ENCODE results near the gene DAB2.

Gene DAB2

GRCh38 chr5:39451276-39451941 lies 26.6 kb upstream of the DAB2 start:
- no peak for TF ChIP-seq CTCF (IDR thresholded peaks at IDR 0.05; ENCODE audit: low read depth, low read length, missing control alignments)
- Histone ChIP-seq H3K4me3 (ENCODE audit: low read depth, low read length) (no peak overlapping the region), H3K36me3 (replicated peaks) (no peaks in the 10 kb centered on the region), H3K27ac (no peak overlapping the region), H3K27me3 (replicated peaks) (no peaks in the 10 kb centered on the region)
- no peak for DNase-seq
- in situ Hi-C loops (cut with HindIII; ENCODE audit: low pct_ligation_motif_present, low sequenced_read_pairs), result no loop called here

GRCh38 chr5:39450487-39450886 lies 25.7 kb upstream of the DAB2 start:
- in situ Hi-C loops (cut with HindIII; ENCODE audit: low pct_ligation_motif_present, low sequenced_read_pairs), result no loop called here
- Histone ChIP-seq H3K4me3 (ENCODE audit: low read depth, low read length) (no peak overlapping the region), H3K27ac (no peak overlapping the region), H3K27me3 (replicated peaks) (no peaks in the 10 kb centered on the region), H3K36me3 (replicated peaks) (no peaks in the 10 kb centered on the region)
- no peak for DNase-seq
- TF ChIP-seq CTCF (IDR thresholded peaks at IDR 0.05; ENCODE audit: low read depth, low read length, missing control alignments), result no peak

GRCh38 chr5:39449591-39449990 lies 24.8 kb upstream of the DAB2 start:
- Histone ChIP-seq H3K4me3 (ENCODE audit: low read depth, low read length) (no peak overlapping the region), H3K27ac (no peak overlapping the region), H3K27me3 (replicated peaks) (no peaks in the 10 kb centered on the region), H3K36me3 (replicated peaks) (no peaks in the 10 kb centered on the region)
- no peak for TF ChIP-seq CTCF (IDR thresholded peaks at IDR 0.05; ENCODE audit: low read depth, low read length, missing control alignments)
- in situ Hi-C loops (cut with HindIII; ENCODE audit: low pct_ligation_motif_present, low sequenced_read_pairs), result no loop called here
- no peak for DNase-seq

- Histone ChIP-seq H3K27ac (no peak overlapping the region), H3K4me3 (ENCODE audit: low read depth, low read length) (no peak overlapping the region), H3K27me3 (replicated peaks) (no peaks in the 10 kb centered on the region), H3K36me3 (replicated peaks) (no peaks in the 10 kb centered on the region)
- no peak for TF ChIP-seq CTCF (IDR thresholded peaks at IDR 0.05; ENCODE audit: low read depth, low read length, missing control alignments)
- in situ Hi-C loops (cut with HindIII; ENCODE audit: low pct_ligation_motif_present, low sequenced_read_pairs), result no loop called here
- no peak for DNase-seq
These were observed 23.8 kb upstream of the DAB2 start for GRCh38 chr5:39448506-39449128.

GRCh38 chr5:39447968-39448367 lies 23.2 kb upstream of the DAB2 start:
- in situ Hi-C loops (cut with HindIII; ENCODE audit: low pct_ligation_motif_present, low sequenced_read_pairs), result no loop called here
- no peak for TF ChIP-seq CTCF (IDR thresholded peaks at IDR 0.05; ENCODE audit: low read depth, low read length, missing control alignments)
- no peak overlapping the region for H3K4me3 ChIP-seq (ENCODE audit: low read depth, low read length)
- H3K27me3 ChIP-seq (replicated peaks), result no peaks in the 10 kb centered on the region
- DNase-seq, result no peak
- no peak overlapping the region for H3K27ac ChIP-seq
- no peaks in the 10 kb centered on the region for H3K36me3 ChIP-seq (replicated peaks)

- Histone ChIP-seq H3K27me3 (replicated peaks) (no peaks in the 10 kb centered on the region), H3K27ac (peak overlapping the region; percentile 39), H3K4me3 (ENCODE audit: low read depth, low read length) (no peak overlapping the region), H3K36me3 (replicated peaks) (no peaks in the 10 kb centered on the region)
- no peak for DNase-seq
- TF ChIP-seq CTCF (IDR thresholded peaks at IDR 0.05; ENCODE audit: low read depth, low read length, missing control alignments), result no peak
- in situ Hi-C loops (cut with HindIII; ENCODE audit: low pct_ligation_motif_present, low sequenced_read_pairs), result no loop called here
These were observed 22.3 kb upstream of the DAB2 start for GRCh38 chr5:39447059-39447458.
